ENCODE data around the gene SAE1.
"Not testable (repeated sequence)": the region's sequence is repeated elsewhere in the genome, so short reads cannot be mapped to it uniquely, and the experiment has no call there.

The SAE1 gene

GRCh38 chr19:47132194-47132852 lies 1.7 kb downstream of the SAE1 start:
- DNase-seq = no peak

- no peak for DNase-seq
These were observed 2.4 kb downstream of the SAE1 start for GRCh38 chr19:47133021-47133471.

GRCh38 chr19:47134545-47134944 lies 3.9 kb downstream of the SAE1 start:
- no peak for DNase-seq

GRCh38 chr19:47135156-47135555 lies 4.5 kb downstream of the SAE1 start:
- DNase-seq = no peak

GRCh38 chr19:47141252-47141651 lies 10.6 kb downstream of the SAE1 start:
- DNase-seq = not testable (repeated sequence)

GRCh38 chr19:47141695-47142094 lies 11.1 kb downstream of the SAE1 start:
- DNase-seq = no peak

GRCh38 chr19:47142779-47143178 lies 12.1 kb downstream of the SAE1 start:
- DNase-seq = no peak

GRCh38 chr19:47143322-47144073 lies 12.9 kb downstream of the SAE1 start:
- no peak for DNase-seq

GRCh38 chr19:47144630-47145029 lies 14.0 kb downstream of the SAE1 start:
- no peak for DNase-seq

GRCh38 chr19:47145639-47146486 lies 15.2 kb downstream of the SAE1 start:
- no peak for DNase-seq

- DNase-seq = no peak
These were observed 16.3 kb downstream of the SAE1 start for GRCh38 chr19:47146920-47147319.

GRCh38 chr19:47151627-47152026 lies 21.0 kb downstream of the SAE1 start:
- DNase-seq = no peak

- no peak for DNase-seq
These were observed 21.6 kb downstream of the SAE1 start for GRCh38 chr19:47152205-47152604.

GRCh38 chr19:47152632-47153031 lies 22.0 kb downstream of the SAE1 start:
- DNase-seq = no peak

- no peak for DNase-seq
These were observed 22.6 kb downstream of the SAE1 start for GRCh38 chr19:47153266-47153665.

GRCh38 chr19:47155148-47155547 lies 24.5 kb downstream of the SAE1 start:
- no peak for DNase-seq

GRCh38 chr19:47156861-47157430 lies 26.3 kb downstream of the SAE1 start:
- DNase-seq = no peak

- DNase-seq = peak in 1 of 2 experiments; percentile 12
These were observed 27.0 kb downstream of the SAE1 start for GRCh38 chr19:47157431-47158321.

GRCh38 chr19:47158367-47158791 lies 27.7 kb downstream of the SAE1 start:
- DNase-seq = no peak

- peak in 1 of 2 experiments; percentile 51 for DNase-seq
These were observed 28.4 kb downstream of the SAE1 start for GRCh38 chr19:47158879-47159503.

- DNase-seq = no peak
These were observed 31.3 kb downstream of the SAE1 start for GRCh38 chr19:47161876-47162489.

Data from stimulated activated CD4-positive, alpha-beta T cell treated with anti-CD3 and anti-CD28 coated beads, Interleukin-4, amount 100 ng/mL, for 4 hours (primary cell).